GM19193 (cell line): ENCODE data around the gene CCDC12.

Experiments used
- POLR2A ChIP-seq: IDR thresholded peaks from 4 replicates; pipeline ENCODE4 v1.6.1; 2011; ENCODE audit not compliant: insufficient read depth, insufficient read length; ENCODE audit errors: extremely low read depth

CCDC12 gene

GRCh38 chr3:46948830-46949671 is 27.5 kb downstream of the CCDC12 start:
- TF ChIP-seq POLR2A: no peak

GRCh38 chr3:46947981-46948791 is 28.4 kb downstream of the CCDC12 start:
- TF ChIP-seq POLR2A: no peak

- TF ChIP-seq POLR2A: no peak
Observed at GRCh38 chr3:46947546-46947901, 29.0 kb downstream of the CCDC12 start.

GRCh38 chr3:46946856-46947545 is 29.5 kb downstream of the CCDC12 start:
- no peak for TF ChIP-seq POLR2A

- no peak for TF ChIP-seq POLR2A
Observed at GRCh38 chr3:46946416-46946815, 30.1 kb downstream of the CCDC12 start.

- no peak for TF ChIP-seq POLR2A
Observed at GRCh38 chr3:46944191-46944590, 32.4 kb downstream of the CCDC12 start.

GRCh38 chr3:46943237-46944187 is 33.0 kb downstream of the CCDC12 start:
- TF ChIP-seq POLR2A: no peak

GRCh38 chr3:46942481-46943236 is 33.9 kb downstream of the CCDC12 start:
- no peak for TF ChIP-seq POLR2A

GRCh38 chr3:46942076-46942475 is 34.5 kb downstream of the CCDC12 start:
- TF ChIP-seq POLR2A: no peak

GRCh38 chr3:46939578-46940445 is 36.7 kb downstream of the CCDC12 start:
- TF ChIP-seq POLR2A: no peak

- no peak for TF ChIP-seq POLR2A
Observed at GRCh38 chr3:46938118-46938517, 38.4 kb downstream of the CCDC12 start.

- TF ChIP-seq POLR2A: no peak
Observed at GRCh38 chr3:46936733-46937250, 39.8 kb downstream of the CCDC12 start.

- TF ChIP-seq POLR2A: no peak
Observed at GRCh38 chr3:46935989-46936558, 40.5 kb downstream of the CCDC12 start.
